HCT116 (cell line): ENCODE data around the gene ROCK2. TPM values are rescaled to one million over a fixed set of nuclear protein-coding genes. Genes with fewer than 3 reads are reported as not detected.

Experiments used
- ATAC-seq: fragments of 200-7000 bp; cut with Tn5 transposase; 2 replicates; pipeline ENCODE4 v1.9.1; 2020; ENCODE audit warnings: mild to moderate bottlenecking, moderate library complexity
- BruUV-seq: library from RNA; stranded (reverse); fragments of 400-500 nt; replicated peaks from 2 replicates; lab custom pipeline; 2021; lab: Mats Ljungman, UMichigan
- CTCF ChIA-PET: fragments of 300-600 bp; sonication (Branson Sonifier 250); formaldehyde crosslinking; loops from one replicate; lab custom pipeline; 2021; ENCODE audit warnings: antibody characterized with exemption; lab: Charles Lee
- POLR2A ChIA-PET: fragments of 300-600, 350-600 bp; sonication (Branson Sonifier 250); formaldehyde crosslinking; loops from one replicate; lab custom pipeline; 2021; ENCODE audit warnings: antibody characterized with exemption; lab: Charles Lee
- RAD21 ChIA-PET, 2 experiments: fragments of 300-600 bp; sonication (Branson Sonifier 250); formaldehyde crosslinking; loops; one replicate each; lab custom pipeline; 2023; ENCODE audit warnings: low total read pairs in 2 of 2; ENCODE audit not compliant: uncharacterized antibody in 2 of 2, unreplicated experiment in 2 of 2, low non-redundant PET in 1 of 2; lab: Charles Lee
- DNase-seq: peaks from one replicate; pipeline ENCODE4 v3.0.0-alpha.2; 2010; ENCODE audit warnings: low read depth, low spot score
- H2AFZ ChIP-seq: fragments of 200-600 bp; shearing (Covaris generic), sonication (generic); 2 replicates; pipeline ENCODE4 v1.6.1; 2017; ENCODE audit warnings: low read depth, mixed run types, mixed read lengths, antibody characterized with exemption, low read length; ENCODE audit not compliant: poor library complexity, severe bottlenecking
- H3K27ac ChIP-seq: 2 replicates; pipeline ENCODE4 v1.5.1; 2012; ENCODE audit warnings: low read depth, low read length
- H3K27me3 ChIP-seq: fragments of 200-600 bp; sonication (generic); 2 replicates; pipeline ENCODE4 v1.6.1; 2016; ENCODE audit warnings: mixed run types, low read length, mixed read lengths; ENCODE audit not compliant: insufficient read depth
- H3K36me3 ChIP-seq, 2 experiments: fragments of 200-500 bp in 1 of 2; fragments of 200-600 bp in 1 of 2; sonication (Bioruptor generic) in 1 of 2; sonication (generic) in 1 of 2; 2 replicates each; pipeline versions ENCODE4 v1.5.1 to v1.6.1; 2014 to 2016; ENCODE audit warnings: low read length in 2 of 2, inconsistent platforms in 1 of 2, mixed read lengths in 1 of 2, mixed run types in 1 of 2; ENCODE audit not compliant: insufficient read depth in 2 of 2, control insufficient read depth in 1 of 2
- H3K4me1 ChIP-seq, 2 experiments: fragments of 200-600 bp in 1 of 2; sonication (generic) in 1 of 2; 2 replicates each; pipeline versions ENCODE4 v1.5.1 to v1.6.1; 2012 to 2017; ENCODE audit warnings: low read length in 2 of 2, inconsistent platforms in 1 of 2, mild to moderate bottlenecking in 1 of 2, mixed read lengths in 1 of 2, mixed run types in 1 of 2, moderate library complexity in 1 of 2; ENCODE audit not compliant: insufficient read depth in 2 of 2, control insufficient read depth in 1 of 2
- H3K4me2 ChIP-seq: fragments of 200-600 bp; sonication (generic); 2 replicates; pipeline ENCODE4 v1.6.1; 2017; ENCODE audit warnings: mixed run types, low read length, mixed read lengths
- H3K4me3 ChIP-seq, 2 experiments: fragments of 200-600 bp in 1 of 2; sonication (generic) in 1 of 2; replicated peaks in 1 of 2; 2 replicates each; pipeline ENCODE4 v1.5.1; 2011 to 2016; ENCODE audit warnings: low read length in 2 of 2, control low read depth in 1 of 2, low read depth in 1 of 2, mild to moderate bottlenecking in 1 of 2, mixed read lengths in 1 of 2, mixed run types in 1 of 2
- H3K79me2 ChIP-seq: fragments of 200-600 bp; sonication (generic); 2 replicates; pipeline ENCODE4 v1.6.1; 2017; ENCODE audit warnings: mild to moderate bottlenecking, mixed run types, low read length, moderate library complexity, mixed read lengths; ENCODE audit not compliant: insufficient read depth
- H3K9ac ChIP-seq: fragments of 200-600 bp; sonication (generic); 2 replicates; pipeline ENCODE4 v1.6.1; 2016; ENCODE audit warnings: low read length, mixed read lengths
- H3K9me2 ChIP-seq: fragments of 200-600 bp; sonication (generic), shearing (Covaris generic); 2 replicates; pipeline ENCODE4 v1.6.1; 2017; ENCODE audit warnings: mixed run types, mild to moderate bottlenecking, moderate library complexity; ENCODE audit not compliant: insufficient read depth
- H3K9me3 ChIP-seq, 2 experiments: fragments of 200-500 bp in 1 of 2; fragments of 200-600 bp in 1 of 2; sonication (Bioruptor generic) in 1 of 2; sonication (generic) in 1 of 2; 2 replicates each; pipeline ENCODE4 v1.6.1; 2014 to 2017; ENCODE audit warnings: low read length in 2 of 2, mixed read lengths in 2 of 2, inconsistent platforms in 1 of 2, low read depth in 1 of 2, mild to moderate bottlenecking in 1 of 2, mixed run types in 1 of 2, moderate library complexity in 1 of 2; ENCODE audit not compliant: control insufficient read depth in 1 of 2, insufficient read depth in 1 of 2
- H4K20me1 ChIP-seq: fragments of 200-600 bp; sonication (generic), shearing (Covaris generic); 2 replicates; pipeline ENCODE4 v1.6.1; 2017; ENCODE audit warnings: mixed run types, mild to moderate bottlenecking, moderate library complexity; ENCODE audit not compliant: insufficient read depth
- ATF3 ChIP-seq: IDR thresholded peaks from 2 replicates; pipeline ENCODE4 v1.6.1; 2012
- EGR1 ChIP-seq: IDR thresholded peaks from 2 replicates; pipeline ENCODE4 v1.6.1; 2012; ENCODE audit warnings: low read depth
- EZH2phosphoT487 ChIP-seq: fragments of 200-600 bp; IDR thresholded peaks from 2 replicates; pipeline ENCODE4 v1.6.1; 2018; ENCODE audit warnings: antibody characterized with exemption, borderline replicate concordance
- JUND ChIP-seq: IDR thresholded peaks from 2 replicates; pipeline ENCODE4 v1.6.1; 2012
- POLR2A ChIP-seq: IDR thresholded peaks from 2 replicates; pipeline ENCODE4 v1.7.0; 2011; ENCODE audit warnings: borderline replicate concordance; ENCODE audit not compliant: insufficient read depth, insufficient read length; ENCODE audit errors: extremely low read depth
- RAD21 ChIP-seq: IDR thresholded peaks from 2 replicates; pipeline ENCODE4 v1.6.1; 2012; ENCODE audit warnings: low read depth, mild to moderate bottlenecking
- REST ChIP-seq: IDR thresholded peaks from 2 replicates; pipeline ENCODE4 v1.6.1; 2012; ENCODE audit warnings: low read depth
- SP1 ChIP-seq: IDR thresholded peaks from 2 replicates; pipeline ENCODE4 v1.6.1; 2012; ENCODE audit warnings: low read depth
- SRF ChIP-seq: IDR thresholded peaks from 2 replicates; pipeline ENCODE4 v1.6.1; 2012; ENCODE audit warnings: low read depth
- TCF7L2 ChIP-seq: IDR thresholded peaks from 2 replicates; pipeline ENCODE4 v1.7.0; 2011; ENCODE audit warnings: borderline replicate concordance, inconsistent platforms; ENCODE audit not compliant: insufficient read depth, insufficient read length; ENCODE audit errors: extremely low read depth
- ZBTB33 ChIP-seq: IDR thresholded peaks from 2 replicates; pipeline ENCODE4 v1.6.1; 2011; ENCODE audit warnings: mild to moderate bottlenecking, low read length, moderate library complexity; ENCODE audit not compliant: insufficient replicate concordance; ENCODE audit errors: extremely low read depth
- ZFX ChIP-seq: fragments of 450-650 bp; IDR thresholded peaks from 2 replicates; pipeline ENCODE4 v1.6.1; 2017
- intact Hi-C: fragments of 100-400 bp; cut with micrococcal nuclease; formaldehyde crosslinking; loops from 2 replicates; pipeline ENCODE4 v1.10.0; 2022
- total RNA-seq: library from RNA; stranded (reverse); gene quantifications from one replicate; pipeline ENCODE4 v1.2.1, GENCODE V29; 2021; ENCODE audit not compliant: unreplicated experiment

Gene ROCK2
- total RNA-seq, 1 experiment from 2014 or later = 48.0 TPM

GRCh38 chr2:11270891-11271290 is 73.5 kb downstream of the ROCK2 start:
- Histone ChIP-seq H3K4me1 (no peaks in the 10 kb centered on the region), H3K27ac (no peak overlapping the region), H3K4me3 (no peak overlapping the region), H3K9me3 (no peaks in the 10 kb centered on the region), H3K9me2 (no peaks in the 10 kb centered on the region), H4K20me1 (0 out of 2 replicates have a peak, but pooled peaks cover 9% of the 10 kb centered on the region), H3K9ac (no peak overlapping the region), H3K27me3 (no peaks in the 10 kb centered on the region), H3K79me2 (peaks cover 46% of the 10 kb centered on the region), H3K4me2 (no peak overlapping the region), H3K36me3 (no peaks in the 10 kb centered on the region), H2AFZ (no peak overlapping the region)
- BruUV-seq = no TSS peak
- ChIA-PET RAD21 (no interaction called here), CTCF (no interaction called here), POLR2A (no interaction called here)
- TF ChIP-seq JUND (no peak), RAD21 (no peak), POLR2A (no peak)
- ATAC-seq = no peak
- DNase-seq = no peak
- intact Hi-C loops = no loop called here

- ChIA-PET CTCF (no interaction called here), RAD21 (no interaction called here), POLR2A (no interaction called here)
- Histone ChIP-seq H3K36me3 (no peaks in the 10 kb centered on the region), H3K27ac (no peak overlapping the region), H4K20me1 (0 out of 2 replicates have a peak, but pooled peaks cover 7% of the 10 kb centered on the region), H3K9me3 (no peaks in the 10 kb centered on the region), H3K27me3 (no peaks in the 10 kb centered on the region), H3K79me2 (peaks cover 39% of the 10 kb centered on the region), H3K9me2 (no peaks in the 10 kb centered on the region), H3K4me1 (no peaks in the 10 kb centered on the region), H2AFZ (no peak overlapping the region), H3K4me3 (no peak overlapping the region), H3K4me2 (no peak overlapping the region), H3K9ac (no peak overlapping the region)
- DNase-seq (no peak), ATAC-seq (no peak)
- intact Hi-C loops = no loop called here
- TF ChIP-seq ATF3 (no peak), SRF (no peak), ZFX (no peak), REST (no peak), JUND (no peak), EGR1 (no peak), SP1 (no peak), RAD21 (no peak), EZH2phosphoT487 (no peak), ZBTB33 (no peak), TCF7L2 (no peak)
- no TSS peak for BruUV-seq
Measured at GRCh38 chr2:11267931-11268330, 76.5 kb downstream of the ROCK2 start.
